Kidney capillary endothelial cell (primary cell): Measurements from ENCODE around the gene PYHIN1.

Experiments
- DNase-seq: peaks from one replicate; pipeline ENCODE4 v3.0.0-alpha.2; 2018; ENCODE audit warnings: low spot score

The PYHIN1 gene

GRCh38 chr1:158931055-158931737, at the start of gene PYHIN1:
Gene PYHIN1, plus strand, starts transcription at chr1:158931552. Its CDS starts 5,359 bp downstream, at chr1:158936911.
- DNase-seq, result no peak

- no peak for DNase-seq
These were observed 37.7 kb upstream of the PYHIN1 start for GRCh38 chr1:158893654-158894053.

GRCh38 chr1:158898722-158899121, 32.6 kb upstream of the PYHIN1 start:
- no peak for DNase-seq

GRCh38 chr1:158901623-158902022, 29.7 kb upstream of the PYHIN1 start:
- DNase-seq, result no peak

- no peak for DNase-seq
These were observed 15.3 kb upstream of the PYHIN1 start for GRCh38 chr1:158916085-158916484.

- DNase-seq, result no peak
These were observed 6.7 kb upstream of the PYHIN1 start for GRCh38 chr1:158924677-158925076.

- no peak for DNase-seq
These were observed 848 bp upstream of the PYHIN1 start for GRCh38 chr1:158930504-158930903.

DNA sequence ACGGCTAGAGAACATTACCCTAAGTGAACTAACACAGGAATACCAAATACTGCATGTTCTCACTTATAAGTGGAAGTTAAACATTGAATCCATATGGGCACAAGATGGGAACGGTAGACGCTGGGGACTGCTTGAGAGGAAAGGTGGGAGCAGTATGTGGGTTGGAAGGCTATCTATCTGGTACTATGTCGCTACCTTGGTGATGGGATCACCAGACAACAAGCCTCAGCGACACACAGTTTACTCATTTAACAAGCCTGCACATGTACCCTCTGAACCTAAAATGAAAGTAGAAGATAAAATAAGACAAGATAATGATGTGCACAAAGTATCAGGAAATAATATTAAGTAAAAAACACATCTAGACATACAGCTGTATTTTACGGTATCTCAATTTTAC, 819 bp downstream of the PYHIN1 start:
- DNase-seq, result no peak

DNA sequence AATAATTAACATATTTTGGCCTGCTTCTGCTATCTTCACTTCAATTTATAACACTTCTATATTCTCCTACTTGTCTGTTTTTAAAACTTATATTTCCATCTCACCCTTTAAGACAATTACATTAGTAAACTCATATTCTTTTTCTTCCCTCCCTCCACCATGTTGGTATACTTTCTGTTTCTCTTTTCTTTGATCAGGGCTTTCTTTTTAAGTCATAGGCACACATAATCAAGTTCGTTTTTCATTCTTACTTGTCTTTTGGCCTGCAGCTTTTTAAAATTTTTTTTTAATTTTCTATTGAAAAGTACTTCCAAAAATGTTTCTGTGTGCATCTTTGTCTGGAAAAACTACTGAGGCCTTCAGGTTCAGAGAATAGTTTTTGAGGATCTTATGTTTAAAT, 2.3 kb downstream of the PYHIN1 start:
- no peak for DNase-seq

- DNase-seq, result no peak
These were observed 7.8 kb downstream of the PYHIN1 start for GRCh38 chr1:158939180-158939579.

GRCh38 chr1:158941317-158941716, 10.0 kb downstream of the PYHIN1 start:
- no peak for DNase-seq

DNA sequence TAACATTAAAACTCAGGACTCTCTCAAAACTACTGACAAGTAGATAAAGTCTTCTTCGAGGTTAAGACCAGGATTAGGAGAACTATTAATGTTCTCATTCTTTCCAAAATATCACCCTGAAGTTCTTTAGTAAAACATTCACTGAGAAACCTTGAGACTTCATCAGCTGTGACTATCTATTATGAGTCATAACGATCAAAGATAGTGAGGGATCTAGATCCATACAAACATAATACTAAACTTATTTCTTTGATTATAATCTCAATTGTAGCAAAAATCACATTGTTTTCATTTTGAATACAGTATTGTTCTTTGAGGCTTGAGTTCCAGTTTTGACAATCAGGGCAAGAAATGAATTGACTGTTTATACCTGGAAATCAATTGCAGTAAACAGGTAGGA, 11.1 kb downstream of the PYHIN1 start:
- DNase-seq, result no peak

GRCh38 chr1:158943059-158943458, 11.7 kb downstream of the PYHIN1 start:
- DNase-seq, result no peak

DNA sequence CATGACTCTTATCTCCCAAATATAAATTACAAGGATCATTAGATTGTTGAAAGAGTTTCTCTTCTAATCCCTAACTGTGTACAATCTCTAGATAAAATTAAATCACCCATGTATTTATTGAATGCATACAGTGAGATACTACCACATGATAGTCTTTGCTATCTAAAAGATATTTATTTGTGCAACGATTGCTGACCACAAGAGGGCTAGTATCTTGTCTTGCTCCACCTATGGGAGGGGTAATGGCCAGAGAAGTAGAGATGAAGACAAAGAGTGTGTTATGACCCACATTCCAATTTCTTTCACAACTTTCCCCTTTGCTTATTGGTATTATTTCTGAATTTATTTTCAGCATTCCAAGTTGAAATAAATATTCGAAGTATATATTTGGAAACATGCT, 13.7 kb downstream of the PYHIN1 start:
- DNase-seq, result no peak

- no peak for DNase-seq
These were observed 15.4 kb downstream of the PYHIN1 start for GRCh38 chr1:158946785-158947184.

- DNase-seq, result no peak
These were observed 20.6 kb downstream of the PYHIN1 start for GRCh38 chr1:158951956-158952355.

DNA sequence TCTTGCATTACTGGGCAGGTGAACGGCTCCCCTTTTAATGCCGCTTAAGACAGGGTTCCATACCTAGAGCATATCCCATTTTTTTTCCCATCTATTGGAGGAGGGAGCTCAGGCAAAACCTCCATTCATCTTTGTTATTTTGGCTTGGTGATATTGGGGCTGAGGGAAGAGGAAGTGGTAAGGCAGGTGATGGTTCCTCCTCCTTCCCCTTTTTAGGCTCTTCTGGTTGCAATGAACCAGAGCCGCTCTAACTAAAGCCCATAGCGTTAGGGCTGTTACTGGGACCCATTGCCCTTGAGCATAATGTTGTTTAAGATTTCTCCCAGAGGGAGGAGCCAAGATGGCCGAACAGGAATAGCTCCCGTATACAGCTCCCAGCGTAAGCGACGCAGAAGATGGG, 21.1 kb downstream of the PYHIN1 start:
- no peak for DNase-seq

GRCh38 chr1:158961178-158961577, 29.8 kb downstream of the PYHIN1 start:
- DNase-seq, result no peak

GRCh38 chr1:158962983-158963382, 31.6 kb downstream of the PYHIN1 start:
- DNase-seq, result no peak

- DNase-seq, result no peak
These were observed 37.8 kb downstream of the PYHIN1 start for GRCh38 chr1:158969166-158969565.

DNA sequence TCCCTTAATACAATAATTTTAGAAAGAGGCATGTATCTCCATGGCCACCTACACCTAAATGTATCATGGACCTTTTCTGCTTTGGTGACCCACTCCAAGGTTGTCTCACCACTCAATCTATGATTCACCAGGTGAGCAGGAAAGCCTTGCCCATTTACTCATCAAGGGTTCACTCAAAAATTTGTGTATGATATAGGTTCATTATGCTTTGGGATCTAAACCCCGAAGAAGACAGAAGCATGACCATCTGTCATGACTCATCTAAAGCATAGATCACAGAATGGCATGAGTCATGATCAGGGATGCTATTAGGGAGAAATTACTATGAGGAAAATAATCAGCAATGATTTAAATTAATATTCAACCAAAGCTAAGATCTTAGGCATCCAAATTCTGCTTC, 38.5 kb downstream of the PYHIN1 start:
- DNase-seq, result no peak

- no peak for DNase-seq
These were observed 41.5 kb downstream of the PYHIN1 start for GRCh38 chr1:158972841-158973240.

DNA sequence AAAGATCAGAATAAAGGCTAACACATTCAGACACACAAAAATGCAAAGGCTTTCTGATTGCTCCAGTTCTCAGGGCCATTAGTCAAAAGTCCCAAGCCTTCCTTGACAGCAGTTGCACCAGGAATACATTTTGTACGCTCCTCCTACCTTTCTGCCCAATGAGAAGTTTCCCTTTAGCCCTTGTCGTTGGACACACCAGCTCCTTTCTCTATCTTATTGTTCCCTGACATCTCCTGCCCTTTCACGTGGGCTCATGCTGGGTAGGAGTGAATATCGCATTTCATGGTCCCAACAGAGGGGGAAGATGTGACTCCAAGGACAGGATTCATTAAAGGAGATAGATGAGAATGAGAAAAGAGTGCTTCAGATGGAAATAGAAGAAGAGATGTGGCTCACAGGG, 44.9 kb downstream of the PYHIN1 start:
- DNase-seq, result no peak

GRCh38 chr1:158978730-158979129, 47.4 kb downstream of the PYHIN1 start:
- no peak for DNase-seq

DNA sequence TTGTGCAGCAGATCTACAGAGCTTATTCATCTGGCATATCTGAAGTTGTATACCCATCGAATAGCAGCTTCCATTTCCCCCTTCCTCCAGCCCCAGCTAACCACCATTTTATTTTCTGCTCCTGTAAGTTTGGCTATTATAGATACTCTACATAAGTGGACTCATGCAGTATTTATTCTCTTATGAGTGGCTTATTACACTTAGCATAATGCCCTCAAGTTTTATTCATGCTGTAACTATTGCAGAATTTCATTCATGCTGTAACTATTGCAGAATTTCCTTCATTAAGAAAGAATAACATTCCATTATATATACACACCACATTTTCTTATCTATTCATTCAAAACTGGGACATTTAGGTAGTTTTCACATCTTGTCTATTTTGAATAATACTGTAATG, 47.9 kb downstream of the PYHIN1 start:
- DNase-seq, result no peak
